ENCODE results near the gene PRUNE2. TPM values are rescaled to one million over a fixed set of nuclear protein-coding genes. Genes with fewer than 3 reads are reported as not detected.
A peak's percentile ranks its signal among the peaks of the same experiment; 100 is the strongest.

The PRUNE2 gene
- polyA plus RNA-seq, 3 donors: 0.72 to 1.8 (median 1.5) TPM

GRCh38 chr9:76687861-76688391 is 218.0 kb downstream of the PRUNE2 start:
- H4K20me1 ChIP-seq (ENCODE audit: insufficient read depth, low read length): no peaks in the 10 kb centered on the region
- H3K36me3 ChIP-seq (replicated peaks in 1 of 2; ENCODE audit: control insufficient read depth in 1 of 2, insufficient read depth in 2 of 2, low read length in 2 of 2): no peaks in the 10 kb centered on the region
- H3K27me3 Mint-ChIP-seq (ENCODE audit: low read depth in 3 of 3): peaks cover 0 to 1% (median 0%) of the 10 kb centered on the region in 3 donors
- H3K4me1 Mint-ChIP-seq: peaks cover 55% of the 10 kb centered on the region
- H3K79me2 ChIP-seq (ENCODE audit: insufficient read depth, low read length): no peaks in the 10 kb centered on the region
- H3K4me3 ChIP-seq (replicated peaks in 1 of 3; ENCODE audit: low read depth in 2 of 3, low read length in 3 of 3): no peak overlapping the region
- H3K9me3 ChIP-seq (replicated peaks in 1 of 2; ENCODE audit: control insufficient read depth in 1 of 2, insufficient read depth in 1 of 2, low read length in 2 of 2): no peaks in the 10 kb centered on the region
- H3K4me3 Mint-ChIP-seq: no peak overlapping the region
- no peak overlapping the region for H2AFZ ChIP-seq (ENCODE audit: insufficient read depth, low read depth, low read length, poor library complexity, severe bottlenecking)
- peak overlapping the region in 1 of 2 donors; percentile 68 for H3K27ac ChIP-seq (ENCODE audit: low read depth in 1 of 2, low read length in 2 of 2)
- peaks cover 0 to 2% of the 10 kb centered on the region in 2 donors for H3K36me3 Mint-ChIP-seq
- DNase-seq: peak; percentile 54 to 73 (median 72)
- peak overlapping the region; percentile 66 to 91 (median 88) for H3K27ac Mint-ChIP-seq
- no peak for TF ChIP-seq CTCF (IDR thresholded peaks at IDR 0.05)
- intact Hi-C loops (cut with micrococcal nuclease): no loop called here
- no peak overlapping the region for H3K4me2 ChIP-seq (replicated peaks; ENCODE audit: extremely low read depth, low read length, poor library complexity, severe bottlenecking)
- peaks cover 0 to 2% (median under 1%) of the 10 kb centered on the region in 7 donors for H3K9me3 Mint-ChIP-seq
- no peak overlapping the region for H3K9ac ChIP-seq (ENCODE audit: insufficient read depth, low read length, poor library complexity, severe bottlenecking)
- no CpG with 5 or more reads among the region's 4 CpGs for WGBS (ENCODE audit: insufficient coverage)
- H3K4me1 ChIP-seq (ENCODE audit: control insufficient read depth in 1 of 2, insufficient read depth in 2 of 2, low read length in 2 of 2): peaks cover 36% of the 10 kb centered on the region in 2 donors
- no peaks in the 10 kb centered on the region for H3K27me3 ChIP-seq (ENCODE audit: control insufficient read depth in 2 of 2, insufficient read depth in 2 of 2, low read length in 2 of 2)

DNA sequence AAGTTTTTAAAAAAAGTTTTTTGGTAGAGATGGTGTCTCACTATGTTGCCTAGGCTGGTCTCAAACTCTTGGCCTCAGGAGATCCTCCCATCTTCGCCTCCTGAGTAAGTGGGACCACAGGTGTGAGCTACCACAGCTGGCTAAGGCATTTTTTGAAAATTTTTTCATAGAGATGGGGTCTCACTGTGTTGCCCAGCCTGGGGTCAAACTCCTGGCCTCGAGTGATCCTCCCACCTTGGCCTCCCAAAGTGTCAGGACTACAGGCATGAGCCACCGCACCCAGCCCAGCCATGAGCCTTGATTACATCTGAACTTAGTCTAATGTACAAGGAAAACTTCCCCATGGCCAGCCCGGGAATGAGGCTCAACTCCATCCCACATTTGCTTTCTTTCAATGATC is 219.2 kb downstream of the PRUNE2 start:
- H3K9ac ChIP-seq (ENCODE audit: insufficient read depth, low read length, poor library complexity, severe bottlenecking): no peak overlapping the region
- H3K27me3 ChIP-seq (ENCODE audit: control insufficient read depth in 2 of 2, insufficient read depth in 2 of 2, low read length in 2 of 2): no peaks in the 10 kb centered on the region
- no peaks in the 10 kb centered on the region for H3K79me2 ChIP-seq (ENCODE audit: insufficient read depth, low read length)
- H3K4me2 ChIP-seq (replicated peaks; ENCODE audit: extremely low read depth, low read length, poor library complexity, severe bottlenecking): no peak overlapping the region
- peak overlapping the region in 3 of 7 donors; percentile 11 to 62 (median 22) for H3K27ac Mint-ChIP-seq
- no peak for DNase-seq
- H3K27me3 Mint-ChIP-seq (ENCODE audit: low read depth in 3 of 3): no peaks in the 10 kb centered on the region
- 100% methylated on average over 3 of the region's 4 CpGs for WGBS (ENCODE audit: insufficient coverage)
- peaks cover 47% of the 10 kb centered on the region for H3K4me1 Mint-ChIP-seq
- H3K36me3 Mint-ChIP-seq: peaks cover 0 to 4% of the 10 kb centered on the region in 2 donors
- H3K9me3 ChIP-seq (replicated peaks in 1 of 2; ENCODE audit: control insufficient read depth in 1 of 2, insufficient read depth in 1 of 2, low read length in 2 of 2): no peaks in the 10 kb centered on the region
- H3K9me3 Mint-ChIP-seq: peaks cover 0 to 4% (median 2%) of the 10 kb centered on the region in 7 donors
- H3K4me3 Mint-ChIP-seq: no peak overlapping the region
- intact Hi-C loops (cut with micrococcal nuclease): no loop called here
- H4K20me1 ChIP-seq (ENCODE audit: insufficient read depth, low read length): no peaks in the 10 kb centered on the region
- no peaks in the 10 kb centered on the region for H3K36me3 ChIP-seq (replicated peaks in 1 of 2; ENCODE audit: control insufficient read depth in 1 of 2, insufficient read depth in 2 of 2, low read length in 2 of 2)
- H2AFZ ChIP-seq (ENCODE audit: insufficient read depth, low read depth, low read length, poor library complexity, severe bottlenecking): no peak overlapping the region
- peaks cover 29 to 31% of the 10 kb centered on the region in 2 donors for H3K4me1 ChIP-seq (ENCODE audit: control insufficient read depth in 1 of 2, insufficient read depth in 2 of 2, low read length in 2 of 2)
- TF ChIP-seq CTCF (IDR thresholded peaks at IDR 0.05): no peak
- no peak overlapping the region for H3K4me3 ChIP-seq (replicated peaks in 1 of 3; ENCODE audit: low read depth in 2 of 3, low read length in 3 of 3)
- no peak overlapping the region for H3K27ac ChIP-seq (ENCODE audit: low read depth in 1 of 2, low read length in 2 of 2)

Measured in CD14-positive monocyte (primary cell).